Measurements from ENCODE around the gene TYMP.

The TYMP gene

DNA sequence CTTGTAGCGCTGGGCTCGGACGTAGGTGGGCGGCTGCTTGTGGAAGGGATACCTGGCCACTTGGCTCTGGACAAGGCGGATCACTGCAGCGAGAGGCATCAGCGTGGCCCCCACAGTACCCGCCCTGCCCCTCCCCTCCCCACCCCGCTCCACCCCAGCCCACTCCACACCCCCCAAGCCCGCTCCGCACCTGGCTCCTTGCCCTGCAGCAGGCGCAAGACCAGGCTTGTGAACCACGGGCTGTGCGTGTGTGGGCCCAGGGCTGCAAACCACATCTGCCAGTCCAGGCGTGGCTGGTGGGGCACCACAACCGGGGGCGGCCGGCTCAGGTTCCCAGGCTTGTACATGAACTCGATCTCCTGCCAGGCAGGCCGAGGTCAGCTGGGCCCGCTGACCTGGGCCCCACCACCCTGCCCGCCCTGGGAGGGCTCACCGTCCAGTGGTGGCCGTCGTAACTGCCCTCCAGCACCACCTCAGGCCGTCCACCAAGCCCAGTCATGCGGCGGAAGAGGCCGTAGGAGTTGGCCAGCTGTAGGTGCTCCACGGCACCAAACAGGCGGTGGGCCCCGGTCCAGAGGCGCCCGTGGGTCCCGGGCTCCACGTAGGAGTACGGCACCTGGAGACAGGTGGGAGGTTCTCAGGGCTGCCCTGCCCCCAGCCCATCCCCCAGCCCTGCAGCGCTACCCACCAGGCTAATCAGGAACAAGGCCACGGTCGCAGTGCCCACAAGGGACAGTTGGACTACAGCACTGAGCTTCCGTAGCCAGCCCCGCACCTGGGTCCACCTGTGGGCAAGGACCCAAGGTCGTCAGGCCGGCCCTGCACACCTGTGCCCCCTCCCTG lies 25.2 kb downstream of the TYMP start:
- DNase-seq: no peak

DNA sequence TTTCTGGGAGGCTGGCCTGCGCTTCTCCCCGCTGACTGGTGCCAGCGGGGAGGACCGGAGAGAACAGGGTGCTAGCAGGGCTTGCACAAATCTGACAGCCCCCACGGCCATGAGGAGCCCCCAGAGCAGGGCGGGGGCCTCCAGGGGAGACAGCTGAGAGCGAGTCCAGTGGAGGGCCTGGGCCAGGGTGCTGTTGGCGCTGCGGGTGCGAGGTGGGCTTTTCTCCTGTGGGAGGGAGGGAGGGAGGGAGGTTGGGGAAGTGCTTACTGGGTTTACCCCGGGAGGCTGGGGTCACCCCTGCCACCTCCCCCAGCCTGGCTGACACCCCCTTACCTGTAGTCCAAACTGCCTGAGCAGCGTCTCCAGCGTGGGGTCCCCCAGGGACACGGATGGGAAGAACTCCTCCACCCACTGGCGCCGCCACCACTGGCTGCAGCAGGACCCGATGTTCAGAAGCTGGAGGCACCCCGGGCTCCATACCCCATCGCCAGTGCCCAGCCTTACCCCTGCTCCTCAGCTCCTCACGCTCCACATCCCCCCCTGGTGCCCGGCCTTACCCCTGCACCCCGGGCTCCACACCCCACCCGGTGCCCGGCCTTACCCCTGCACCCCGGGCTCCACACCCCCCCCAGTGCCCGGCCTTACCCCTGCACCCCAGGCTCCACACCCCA lies 26.2 kb downstream of the TYMP start:
- DNase-seq: no peak

DNA sequence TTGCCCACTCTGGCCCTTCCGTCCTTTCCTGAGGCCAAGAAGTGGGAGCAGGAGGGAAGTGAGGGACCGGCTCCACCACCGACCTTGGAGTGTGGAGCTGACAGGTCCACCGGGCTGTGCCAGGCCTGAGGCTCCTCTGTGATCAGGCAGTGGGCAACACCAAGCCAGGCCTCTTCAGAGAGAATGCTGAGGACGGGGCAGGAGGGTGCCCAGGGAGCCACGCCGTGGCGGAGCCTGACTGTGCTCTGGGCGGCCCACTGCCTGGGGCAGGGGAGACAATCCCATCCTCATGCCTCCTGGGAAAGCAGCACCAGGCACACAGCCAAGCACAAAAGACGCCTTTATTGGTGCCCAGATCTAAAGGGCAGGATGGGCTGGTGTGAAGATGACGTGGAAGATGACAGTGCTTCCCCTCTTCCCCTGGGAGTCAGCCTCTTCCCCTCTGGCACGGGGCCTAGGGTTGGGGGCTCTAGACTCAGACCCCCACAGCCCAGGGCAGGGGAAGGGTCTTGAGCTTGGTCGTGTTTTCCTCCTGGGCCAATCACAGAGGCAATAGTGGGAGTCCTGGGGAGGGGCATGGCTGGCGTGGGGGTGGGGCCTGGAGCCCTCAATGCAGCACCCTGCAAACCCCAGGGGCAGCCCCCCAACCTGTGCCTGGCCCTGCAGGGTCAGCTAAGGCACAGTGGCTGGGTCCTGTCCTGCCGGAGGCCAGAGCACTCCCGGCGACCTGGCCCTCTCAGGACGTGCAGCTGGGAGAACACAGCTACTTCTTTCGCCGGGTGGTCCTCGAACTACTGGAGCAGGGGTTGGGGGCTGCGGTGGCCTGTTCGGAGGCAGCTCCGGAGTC lies 27.0 kb downstream of the TYMP start:
- DNase-seq: no peak

DNA sequence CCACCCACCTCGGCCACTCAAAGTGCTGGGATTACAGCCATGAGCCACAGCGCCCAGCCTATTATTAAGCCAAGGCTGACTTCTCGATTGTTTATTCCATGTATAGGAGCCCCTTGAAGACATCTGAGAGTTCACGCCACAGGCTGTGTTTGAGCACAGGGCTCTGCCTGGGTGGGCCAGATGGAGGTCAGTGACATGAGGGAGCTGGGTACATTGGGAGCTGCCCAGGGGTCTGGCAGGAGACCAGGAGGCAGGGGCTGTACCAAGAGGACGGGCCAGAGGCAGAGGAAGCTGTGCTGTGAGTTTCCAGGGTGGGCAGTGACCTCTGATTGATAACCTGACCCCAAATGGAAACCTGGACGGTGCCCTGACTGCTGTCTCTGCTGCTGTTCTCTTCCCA lies 27.7 kb downstream of the TYMP start:
- DNase-seq: no peak

DNA sequence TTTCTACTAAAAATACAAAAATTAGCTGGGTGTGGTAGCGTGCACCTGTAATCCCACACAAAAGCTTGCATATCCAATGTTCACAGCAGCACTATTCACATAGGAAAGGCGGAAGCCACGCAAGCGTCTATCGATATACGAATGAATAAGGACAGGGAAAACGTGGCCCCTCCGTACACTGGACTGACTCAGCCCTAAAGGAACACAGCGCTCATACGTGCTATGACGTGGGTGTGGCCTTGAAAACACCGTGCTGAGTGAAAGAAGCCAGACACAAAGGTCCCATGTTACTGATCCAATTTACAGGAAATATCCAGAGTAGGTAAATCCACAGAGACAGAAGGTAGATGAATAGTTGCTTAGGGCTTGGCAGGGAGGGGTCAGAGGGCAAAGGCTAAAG lies 29.4 kb downstream of the TYMP start:
- no peak for DNase-seq

DNA sequence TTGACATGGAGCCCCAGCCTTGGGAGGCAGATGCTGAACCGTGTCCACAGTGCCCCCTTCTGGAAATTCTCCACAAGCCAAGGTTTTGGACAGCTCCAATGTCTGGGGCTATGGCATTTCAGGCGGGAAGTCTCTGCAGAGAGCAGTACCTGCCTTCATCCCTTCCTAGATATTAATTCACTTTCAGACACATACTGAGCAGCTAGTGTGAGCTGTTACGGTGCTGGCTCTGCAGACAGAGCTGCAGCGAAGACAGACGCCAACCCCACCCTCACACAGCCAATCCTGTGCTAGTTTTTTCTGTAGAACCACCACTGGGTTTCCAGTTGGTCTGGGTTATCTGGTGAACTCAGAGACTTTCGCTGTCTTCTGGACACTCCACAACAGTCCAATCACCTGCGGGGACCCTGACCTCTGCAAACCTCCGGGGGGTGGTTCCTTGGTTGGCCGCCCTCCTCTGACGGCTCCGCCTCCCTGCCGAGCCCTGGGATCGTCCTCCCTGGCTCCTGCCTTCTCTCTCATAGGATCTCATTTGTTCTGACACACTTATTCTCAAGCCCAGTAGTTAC lies 31.4 kb downstream of the TYMP start:
- DNase-seq: peak; percentile 75

DNA sequence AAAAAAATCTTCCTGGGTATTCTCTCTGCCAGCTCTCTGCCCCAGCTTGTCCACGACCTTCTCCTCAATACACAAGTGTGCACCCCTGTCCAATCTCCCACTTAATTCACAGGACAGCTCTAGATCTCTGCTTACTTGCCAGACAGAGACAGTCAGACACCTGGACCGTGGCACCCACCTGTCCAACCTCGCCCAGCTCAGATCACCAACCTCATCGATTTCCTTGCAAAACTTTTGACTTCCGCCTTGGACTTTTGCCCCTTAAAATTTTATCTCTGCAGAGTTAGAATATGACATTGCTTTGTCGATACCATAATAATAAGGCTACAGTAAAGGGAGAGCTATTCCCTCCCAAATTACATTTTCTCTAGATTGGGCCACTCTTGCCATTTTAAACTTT lies 32.7 kb downstream of the TYMP start:
- no peak for DNase-seq

DNA sequence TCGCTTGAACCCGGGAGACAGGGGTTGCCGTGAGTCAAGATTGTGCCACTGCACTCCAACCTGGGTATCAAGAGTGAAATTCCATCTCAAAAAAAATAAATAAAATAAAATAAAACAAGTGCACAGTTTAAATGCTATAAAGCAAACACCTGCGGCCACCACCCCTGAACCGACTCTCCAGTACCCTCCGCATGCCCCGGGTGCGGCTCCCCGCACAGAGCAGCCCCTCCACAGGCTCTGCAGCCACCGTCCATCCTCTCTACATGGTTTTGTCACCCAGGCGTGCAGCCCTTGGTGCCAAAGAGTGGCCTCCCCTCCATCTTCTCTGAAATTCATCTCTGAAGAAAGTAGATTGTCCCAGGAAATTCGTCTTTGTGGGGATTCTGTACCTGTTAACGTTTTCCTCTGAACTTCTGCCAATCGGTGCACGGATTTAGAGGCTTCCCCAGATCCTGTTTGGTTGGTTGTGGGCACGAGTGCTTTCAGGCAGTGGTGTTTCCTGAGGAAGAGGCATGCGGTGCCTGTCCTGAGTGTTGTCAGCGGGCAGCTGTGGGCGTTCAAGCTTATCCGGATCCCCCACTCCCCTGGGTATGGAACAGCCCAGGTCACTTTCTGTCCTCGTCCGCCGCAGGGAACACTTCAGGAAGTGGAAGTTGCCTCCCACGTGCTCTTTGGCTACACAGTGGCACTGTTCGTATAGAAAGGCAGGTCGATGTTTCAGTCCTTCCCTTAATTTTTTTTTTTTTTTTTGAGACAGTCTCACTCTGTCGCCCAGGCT lies 39.1 kb downstream of the TYMP start:
- no peak for DNase-seq

DNA sequence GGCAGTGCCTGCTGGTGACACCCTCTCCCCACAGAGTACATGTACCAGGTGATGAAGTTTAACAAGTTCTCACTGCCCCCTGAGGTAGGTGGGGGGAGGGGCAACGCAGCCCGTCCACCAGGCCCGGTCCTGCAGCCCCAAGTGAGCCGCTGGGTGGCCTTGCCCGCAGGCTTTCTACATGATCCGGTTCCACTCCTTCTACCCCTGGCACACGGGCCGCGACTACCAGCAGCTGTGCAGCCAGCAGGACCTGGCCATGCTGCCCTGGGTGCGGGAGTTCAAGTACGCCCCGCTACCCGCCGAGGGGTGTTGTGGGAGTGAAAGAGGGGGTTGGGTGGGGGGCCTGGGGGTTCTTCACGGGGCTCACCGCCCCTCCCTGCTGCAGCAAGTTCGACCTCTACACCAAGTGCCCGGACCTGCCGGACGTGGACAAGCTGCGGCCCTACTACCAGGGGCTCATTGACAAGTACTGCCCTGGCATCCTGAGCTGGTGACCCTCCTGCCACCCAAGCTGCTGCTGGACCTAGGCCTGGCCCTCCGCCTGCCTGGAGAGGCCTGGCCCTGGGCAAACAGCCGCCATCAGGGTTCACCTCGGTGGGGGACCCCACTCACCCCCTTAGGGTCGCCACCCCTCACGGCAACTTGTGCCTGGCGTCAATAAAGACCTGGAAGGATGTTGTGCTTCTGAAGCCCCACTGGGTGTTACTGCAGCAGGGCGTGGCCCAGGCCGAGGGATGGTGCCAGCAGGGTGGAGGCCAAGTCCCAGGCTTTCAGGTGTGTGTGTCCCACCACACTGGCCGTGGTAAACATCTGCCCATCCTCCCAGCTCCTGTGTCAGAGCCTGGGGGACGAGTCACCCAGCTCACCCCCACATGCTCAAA lies 40.2 kb downstream of the TYMP start:
- no peak for DNase-seq

DNA sequence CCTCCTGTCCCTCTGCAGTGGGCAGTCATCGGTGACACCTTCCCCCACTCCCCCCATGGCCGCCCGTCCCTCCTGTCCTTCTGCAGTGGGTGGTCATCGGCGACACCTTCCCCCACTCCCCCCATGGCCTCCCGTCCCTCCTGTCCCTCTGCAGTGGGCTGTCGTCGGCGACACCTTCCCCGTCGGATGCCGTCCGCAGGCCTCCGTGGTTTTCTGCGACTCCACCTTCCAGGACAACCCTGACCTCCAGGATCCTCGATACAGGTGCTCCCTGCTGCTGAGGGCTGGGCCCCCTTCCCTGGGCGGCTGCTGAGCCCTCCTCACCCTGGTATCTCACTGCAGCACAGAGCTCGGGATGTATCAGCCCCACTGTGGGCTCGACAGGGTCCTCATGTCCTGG lies 40.9 kb downstream of the TYMP start:
- DNase-seq: no peak

DNA sequence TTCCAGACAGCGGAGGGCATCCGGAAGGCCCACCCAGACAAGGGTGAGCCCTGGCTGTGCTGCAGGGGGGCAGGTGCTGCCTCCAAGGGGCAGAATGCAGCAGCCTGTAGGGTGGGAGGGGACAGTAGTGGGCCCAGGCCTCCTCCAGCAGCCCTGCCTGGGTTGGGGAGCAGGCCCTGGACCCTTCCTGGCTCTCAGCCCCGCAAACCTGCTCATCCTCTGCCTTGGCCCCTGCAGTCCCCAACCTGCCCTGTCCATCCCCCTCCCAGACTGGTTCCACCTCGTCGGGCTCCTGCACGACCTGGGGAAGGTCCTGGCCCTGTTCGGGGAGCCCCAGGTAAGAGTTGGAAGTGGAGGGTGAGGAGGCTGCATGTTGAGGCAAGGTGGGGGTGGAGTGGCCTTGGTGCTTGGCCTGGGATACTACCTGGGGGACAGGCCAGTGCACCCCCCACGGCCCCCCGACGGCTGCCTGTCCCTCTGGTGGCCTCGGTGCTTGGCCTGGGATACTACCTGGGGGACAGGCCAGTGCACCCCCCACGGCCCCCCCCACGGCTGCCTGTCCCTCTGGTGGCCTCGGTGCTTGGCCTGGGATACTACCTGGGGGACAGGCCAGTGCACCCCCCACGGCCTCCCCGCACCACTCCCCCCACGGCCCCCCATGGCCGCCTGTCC lies 41.7 kb downstream of the TYMP start:
- DNase-seq: no peak

DNA sequence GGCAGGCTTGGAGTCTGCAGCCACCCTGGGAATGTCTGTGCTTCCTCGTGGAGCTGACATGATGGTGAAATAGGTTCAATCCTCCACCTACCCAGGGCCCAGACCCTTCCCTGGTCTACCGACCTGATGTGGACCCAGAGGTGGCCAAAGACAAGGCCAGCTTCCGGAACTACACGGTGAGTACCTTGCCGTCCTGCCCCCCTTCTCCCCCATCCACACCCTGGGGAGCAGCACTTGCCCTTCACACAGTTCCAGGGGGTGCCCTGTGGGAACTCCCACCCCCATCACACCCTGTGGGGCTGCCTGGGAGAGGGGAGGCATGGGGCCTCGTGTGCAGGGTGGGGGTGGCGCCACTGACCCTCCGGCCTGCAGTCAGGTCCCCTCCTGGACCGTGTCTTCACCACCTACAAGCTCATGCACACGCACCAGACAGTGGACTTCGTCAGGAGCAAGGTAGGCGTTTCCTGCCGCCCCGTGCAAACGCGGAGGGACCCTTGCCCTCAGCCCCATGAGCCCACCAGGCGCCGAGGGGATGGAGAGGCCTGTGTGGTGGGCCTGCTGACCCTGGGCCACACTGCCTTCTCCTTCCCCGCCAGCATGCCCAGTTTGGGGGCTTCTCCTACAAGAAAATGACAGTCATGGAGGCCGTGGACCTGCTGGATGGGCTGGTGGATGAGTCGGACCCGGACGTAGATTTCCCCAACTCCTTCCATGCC lies 42.4 kb downstream of the TYMP start:
- no peak for DNase-seq

DNA sequence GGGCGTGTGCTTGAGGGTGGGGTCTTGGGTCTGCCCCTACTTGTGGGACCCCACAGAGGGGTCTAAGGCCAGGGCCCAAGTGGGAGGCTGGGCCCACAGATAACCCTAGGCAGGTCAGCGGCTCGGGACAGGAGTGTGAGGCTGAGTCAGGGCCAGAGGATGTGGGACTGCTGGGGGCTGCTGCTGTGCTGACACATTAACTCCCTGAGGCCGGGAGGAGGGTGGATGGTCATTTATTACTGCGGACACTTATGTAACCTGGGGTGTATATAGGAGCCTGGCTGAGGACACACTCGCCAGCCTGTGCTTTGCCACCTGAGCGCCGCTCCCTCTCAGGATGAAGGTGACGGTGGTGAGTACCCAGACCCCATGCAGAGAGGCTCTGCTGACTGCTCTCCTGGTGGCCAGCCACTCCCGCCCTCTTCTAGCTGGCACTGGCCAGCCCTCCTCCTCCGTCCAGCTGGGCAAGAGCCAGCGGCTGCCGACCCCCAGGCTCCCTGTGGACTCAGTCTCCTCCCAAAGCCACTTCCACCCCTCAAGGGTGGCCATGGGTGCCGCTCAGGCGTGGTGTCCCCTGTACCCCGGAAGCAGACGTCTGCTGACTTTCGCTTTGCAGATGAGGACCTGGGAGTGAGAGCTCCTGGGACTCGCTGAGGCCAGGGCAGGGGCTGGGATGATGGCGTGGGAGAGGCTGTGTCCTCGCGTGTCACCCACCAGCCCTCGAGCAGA lies 43.1 kb downstream of the TYMP start, which contains the start of gene MIOX:
Gene MIOX, plus strand, starts transcription at position 299 of the 729 bp plus-strand sequence. Its CDS starts 39 bp downstream, at position 338.
- no peak for DNase-seq

DNA sequence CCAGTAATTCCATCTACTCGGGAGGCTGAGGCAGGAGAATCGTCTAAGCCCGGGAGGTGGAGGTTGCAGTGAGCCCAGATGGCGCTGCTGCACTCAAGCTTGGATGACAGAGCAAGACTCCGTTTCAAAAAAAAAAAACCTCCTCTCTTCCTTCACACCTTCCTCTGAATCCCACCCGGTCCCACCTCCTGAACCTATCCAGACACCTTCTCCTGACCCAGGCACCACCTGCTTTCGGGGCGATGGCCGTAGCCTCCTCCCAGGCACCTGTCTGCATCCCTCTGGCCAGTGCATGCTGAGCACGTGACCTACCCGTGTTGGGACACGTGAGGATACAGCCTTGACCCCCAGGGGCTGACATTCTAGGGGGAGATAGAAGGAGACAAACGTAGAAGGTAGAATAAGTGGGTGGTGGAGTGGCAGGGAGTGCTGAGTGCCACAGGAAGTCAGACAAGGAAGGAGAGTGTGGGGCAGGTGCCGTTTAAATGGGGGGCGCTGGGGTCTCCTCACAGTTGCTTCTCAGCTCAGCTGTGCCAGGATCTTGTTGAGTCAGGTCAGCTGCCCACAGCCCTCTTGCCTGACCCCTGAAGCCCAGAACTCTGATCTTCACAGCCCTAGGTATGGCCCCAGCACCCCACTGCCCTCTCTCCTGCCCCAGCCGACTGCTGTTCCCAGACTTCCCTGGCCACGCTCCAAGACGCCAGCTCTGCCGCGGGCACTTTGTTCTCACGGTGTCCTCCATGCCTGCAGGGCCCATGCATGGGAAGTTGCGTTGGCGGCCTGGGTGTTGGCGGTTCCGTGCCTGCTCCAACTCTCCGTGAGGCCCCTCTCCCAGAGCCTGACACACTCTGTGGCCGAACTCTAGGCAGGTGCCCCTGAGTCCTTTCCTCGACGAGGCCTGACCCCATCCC lies 44.3 kb downstream of the TYMP start:
- DNase-seq: no peak

DNA sequence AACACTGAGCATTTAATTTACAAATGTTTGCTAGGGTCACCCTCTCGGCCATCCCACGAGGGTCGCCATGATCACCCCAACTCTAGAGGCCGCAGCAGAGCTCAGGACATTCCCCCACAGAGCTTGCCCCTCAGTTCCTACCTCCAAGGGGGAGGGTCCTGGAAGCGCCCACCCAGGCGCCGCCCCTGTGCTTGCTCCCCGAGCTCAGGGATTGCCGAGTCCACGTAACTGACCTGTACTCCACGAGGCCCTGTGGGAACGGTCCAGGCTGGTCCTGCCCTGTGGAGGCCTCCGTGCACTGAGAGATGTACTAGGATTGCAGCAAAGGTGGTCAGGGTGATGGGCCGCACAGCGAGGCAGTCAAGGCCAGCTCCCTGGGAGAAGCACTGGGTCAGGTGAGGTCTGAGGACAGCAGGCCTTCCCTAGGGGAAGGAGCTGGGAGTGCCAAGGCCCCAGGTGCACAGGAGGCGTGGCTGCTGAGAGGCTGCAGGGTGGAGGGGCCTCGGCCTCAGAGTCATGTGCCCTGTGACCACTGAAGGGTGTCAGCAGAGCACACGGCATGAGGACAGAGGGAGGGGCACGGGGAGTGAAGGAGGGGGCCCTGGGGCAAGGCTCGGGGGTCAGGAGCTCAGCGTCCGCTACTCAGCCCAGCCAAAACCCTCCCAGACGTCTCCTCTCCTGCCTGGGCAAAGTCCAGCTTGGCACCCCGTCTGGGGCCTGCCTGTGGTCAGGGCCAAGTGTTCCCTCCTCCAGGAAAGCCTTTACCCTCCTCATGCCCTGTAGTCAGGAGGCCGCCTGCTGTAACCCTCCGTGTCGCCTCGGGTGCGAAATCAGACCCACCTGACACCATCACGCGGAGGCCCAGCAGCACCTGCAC lies 45.6 kb downstream of the TYMP start:
- DNase-seq: no peak

DNA sequence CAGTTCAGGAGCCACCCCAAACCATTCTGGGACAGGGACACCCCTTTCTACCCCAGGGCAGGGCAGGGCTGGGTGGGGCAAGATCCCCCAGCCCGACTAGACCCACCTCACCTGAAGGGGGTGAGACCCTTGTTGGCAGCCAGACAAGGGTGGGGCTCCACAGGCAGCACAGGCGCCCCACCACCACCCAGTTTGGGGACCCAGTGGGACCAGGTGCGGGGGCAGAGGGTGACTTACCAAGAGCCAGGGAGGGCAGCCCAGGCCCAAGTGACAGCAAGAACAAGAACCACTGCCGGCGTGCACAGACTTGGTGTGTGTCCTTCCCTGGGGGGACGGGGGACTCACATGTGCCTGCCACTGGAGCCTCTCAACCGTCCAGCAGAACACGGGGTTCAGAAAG lies 46.3 kb downstream of the TYMP start:
- DNase-seq: no peak

DNA sequence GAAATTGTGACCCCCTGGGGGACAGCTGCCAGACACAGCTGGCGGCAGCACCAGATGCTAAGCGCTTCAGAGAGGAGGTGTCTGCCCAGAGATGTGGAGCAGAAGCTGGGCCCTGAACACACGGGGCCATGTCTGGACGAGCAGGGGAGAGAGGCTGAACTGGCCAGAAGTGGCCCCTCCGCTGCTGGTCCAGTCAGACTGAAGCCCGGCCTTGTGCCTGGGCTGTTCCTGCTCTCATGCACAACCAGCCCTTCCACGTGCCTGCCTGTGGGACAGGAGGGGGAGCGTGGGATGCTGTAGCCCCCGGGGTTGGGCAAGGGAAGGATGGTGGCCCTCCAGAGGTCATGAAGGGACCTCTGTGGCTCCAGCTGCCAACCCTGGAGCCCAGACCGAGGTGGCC lies 46.7 kb downstream of the TYMP start:
- DNase-seq: no peak

All from COR-L47 (cell line).